ENCODE measurements around the gene KIAA0753. TPM values are rescaled to one million over a fixed set of nuclear protein-coding genes. Genes with fewer than 3 reads are reported as not detected.

KIAA0753 gene
- total and polyA plus RNA-seq, 9 of the 15 experiments (the other 6 are each of a cell fraction or from before 2014, with no cell fraction given): 2.0 to 9.0 (median 6.9) TPM

DNA sequence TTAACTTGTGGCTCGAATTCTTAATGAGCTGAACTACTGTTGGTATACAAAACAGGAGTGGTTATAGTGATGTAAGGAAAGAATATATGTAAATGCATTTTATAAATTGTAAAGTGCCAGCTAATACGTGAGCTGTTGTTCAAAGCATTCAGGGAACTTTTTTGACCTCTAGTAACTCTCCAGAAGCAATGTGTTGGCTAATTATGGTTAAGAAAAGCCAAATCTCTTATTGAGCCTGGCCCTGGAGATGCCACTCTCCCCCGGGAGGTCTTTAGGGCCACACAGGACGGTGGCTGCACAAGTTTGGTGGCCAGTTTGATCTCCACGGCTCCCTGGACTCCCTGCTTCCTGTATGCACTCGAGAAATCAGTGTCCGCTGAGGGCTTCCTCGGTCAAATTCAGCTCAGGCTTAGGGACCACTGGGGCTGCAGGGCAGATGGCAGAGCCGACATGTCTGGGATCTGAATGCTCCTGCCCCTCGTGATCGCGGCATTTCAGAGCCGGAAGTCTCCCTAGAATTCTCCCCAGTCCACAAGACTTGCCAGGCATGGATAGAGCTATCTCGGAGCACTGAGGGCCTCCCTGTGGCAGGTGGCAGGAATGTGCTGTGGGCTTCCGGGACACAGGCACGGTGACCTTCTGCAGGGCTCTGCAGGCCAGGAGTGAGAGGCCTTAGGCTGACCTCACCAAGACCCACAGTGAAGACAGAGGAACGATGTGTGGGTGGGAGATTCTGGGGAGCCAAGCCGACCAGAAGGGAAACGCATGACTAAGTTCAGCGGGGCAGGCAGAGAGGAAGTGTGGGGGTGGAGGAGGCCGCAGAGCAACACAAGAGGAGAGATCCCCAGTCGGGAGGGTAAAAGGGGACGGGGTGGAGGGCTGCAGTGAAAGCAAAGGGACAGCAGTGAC lies 65.6 kb downstream of the KIAA0753 start (continued):
- TF ChIP-seq, protein P1, sequence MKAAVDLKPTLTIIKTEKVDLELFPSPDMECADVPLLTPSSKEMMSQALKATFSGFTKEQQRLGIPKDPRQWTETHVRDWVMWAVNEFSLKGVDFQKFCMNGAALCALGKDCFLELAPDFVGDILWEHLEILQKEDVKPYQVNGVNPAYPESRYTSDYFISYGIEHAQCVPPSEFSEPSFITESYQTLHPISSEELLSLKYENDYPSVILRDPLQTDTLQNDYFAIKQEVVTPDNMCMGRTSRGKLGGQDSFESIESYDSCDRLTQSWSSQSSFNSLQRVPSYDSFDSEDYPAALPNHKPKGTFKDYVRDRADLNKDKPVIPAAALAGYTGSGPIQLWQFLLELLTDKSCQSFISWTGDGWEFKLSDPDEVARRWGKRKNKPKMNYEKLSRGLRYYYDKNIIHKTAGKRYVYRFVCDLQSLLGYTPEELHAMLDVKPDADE (conservative IDR thresholded peaks at IDR 0.05; ENCODE audit: control insufficient read depth, low read depth, low read length): no peak; the same call in 1 of the 2 replicates
- TF ChIP-seq ETV1 (tag; conservative IDR thresholded peaks at IDR 0.05; ENCODE audit: low read depth) (0 out of 2 replicates have a peak, but pooled peaks have one; percentile 30), RBM14 (IDR thresholded peaks at IDR 0.05; ENCODE audit: borderline replicate concordance, insufficient read depth, low read depth, low read length) (no peak), ZKSCAN8 (CRISPR knock-in tag; IDR thresholded peaks at IDR 0.05) (no peak), HDAC3 (IDR thresholded peaks at IDR 0.05; ENCODE audit: borderline replicate concordance, partially characterized antibody) (no peak), DMBX1 (CRISPR knock-in tag; IDR thresholded peaks at IDR 0.05; ENCODE audit: borderline replicate concordance) (no peak), ETV6 (IDR thresholded peaks at IDR 0.05; ENCODE audit: borderline replicate concordance in 1 of 2, low read depth in 2 of 2, low read length in 1 of 2) (no peak), ETV6 (CRISPR knock-in tag; IDR thresholded peaks at IDR 0.05; ENCODE audit: borderline replicate concordance) (no peak), POLR2A (conservative IDR thresholded peaks at IDR 0.05) (no peak)
- TF ChIP-seq, protein P2, sequence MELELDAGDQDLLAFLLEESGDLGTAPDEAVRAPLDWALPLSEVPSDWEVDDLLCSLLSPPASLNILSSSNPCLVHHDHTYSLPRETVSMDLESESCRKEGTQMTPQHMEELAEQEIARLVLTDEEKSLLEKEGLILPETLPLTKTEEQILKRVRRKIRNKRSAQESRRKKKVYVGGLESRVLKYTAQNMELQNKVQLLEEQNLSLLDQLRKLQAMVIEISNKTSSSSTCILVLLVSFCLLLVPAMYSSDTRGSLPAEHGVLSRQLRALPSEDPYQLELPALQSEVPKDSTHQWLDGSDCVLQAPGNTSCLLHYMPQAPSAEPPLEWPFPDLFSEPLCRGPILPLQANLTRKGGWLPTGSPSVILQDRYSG (tag; conservative IDR thresholded peaks at IDR 0.05; ENCODE audit: low read depth): no peak
- TF ChIP-seq, protein P3, sequence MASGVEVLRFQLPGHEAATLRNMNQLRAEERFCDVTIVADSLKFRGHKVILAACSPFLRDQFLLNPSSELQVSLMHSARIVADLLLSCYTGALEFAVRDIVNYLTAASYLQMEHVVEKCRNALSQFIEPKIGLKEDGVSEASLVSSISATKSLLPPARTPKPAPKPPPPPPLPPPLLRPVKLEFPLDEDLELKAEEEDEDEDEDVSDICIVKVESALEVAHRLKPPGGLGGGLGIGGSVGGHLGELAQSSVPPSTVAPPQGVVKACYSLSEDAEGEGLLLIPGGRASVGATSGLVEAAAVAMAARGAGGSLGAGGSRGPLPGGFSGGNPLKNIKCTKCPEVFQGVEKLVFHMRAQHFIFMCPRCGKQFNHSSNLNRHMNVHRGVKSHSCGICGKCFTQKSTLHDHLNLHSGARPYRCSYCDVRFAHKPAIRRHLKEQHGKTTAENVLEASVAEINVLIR (CRISPR knock-in tag; IDR thresholded peaks at IDR 0.05): no peak
- TF ChIP-seq, protein P4, sequence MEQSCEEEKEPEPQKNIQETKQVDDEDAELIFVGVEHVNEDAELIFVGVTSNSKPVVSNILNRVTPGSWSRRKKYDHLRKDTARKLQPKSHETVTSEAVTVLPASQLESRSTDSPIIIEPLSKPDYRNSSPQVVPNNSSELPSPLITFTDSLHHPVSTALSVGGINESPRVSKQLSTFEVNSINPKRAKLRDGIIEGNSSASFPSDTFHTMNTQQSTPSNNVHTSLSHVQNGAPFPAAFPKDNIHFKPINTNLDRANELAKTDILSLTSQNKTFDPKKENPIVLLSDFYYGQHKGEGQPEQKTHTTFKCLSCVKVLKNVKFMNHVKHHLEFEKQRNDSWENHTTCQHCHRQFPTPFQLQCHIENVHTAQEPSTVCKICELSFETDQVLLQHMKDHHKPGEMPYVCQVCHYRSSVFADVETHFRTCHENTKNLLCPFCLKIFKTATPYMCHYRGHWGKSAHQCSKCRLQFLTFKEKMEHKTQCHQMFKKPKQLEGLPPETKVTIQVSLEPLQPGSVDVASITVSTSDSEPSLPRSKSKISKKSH (CRISPR knock-in tag; IDR thresholded peaks at IDR 0.05): no peak
- TF ChIP-seq, protein P5, sequence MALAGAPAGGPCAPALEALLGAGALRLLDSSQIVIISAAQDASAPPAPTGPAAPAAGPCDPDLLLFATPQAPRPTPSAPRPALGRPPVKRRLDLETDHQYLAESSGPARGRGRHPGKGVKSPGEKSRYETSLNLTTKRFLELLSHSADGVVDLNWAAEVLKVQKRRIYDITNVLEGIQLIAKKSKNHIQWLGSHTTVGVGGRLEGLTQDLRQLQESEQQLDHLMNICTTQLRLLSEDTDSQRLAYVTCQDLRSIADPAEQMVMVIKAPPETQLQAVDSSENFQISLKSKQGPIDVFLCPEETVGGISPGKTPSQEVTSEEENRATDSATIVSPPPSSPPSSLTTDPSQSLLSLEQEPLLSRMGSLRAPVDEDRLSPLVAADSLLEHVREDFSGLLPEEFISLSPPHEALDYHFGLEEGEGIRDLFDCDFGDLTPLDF (CRISPR knock-in tag; IDR thresholded peaks at IDR 0.05): no peak
- TF ChIP-seq, protein P6, sequence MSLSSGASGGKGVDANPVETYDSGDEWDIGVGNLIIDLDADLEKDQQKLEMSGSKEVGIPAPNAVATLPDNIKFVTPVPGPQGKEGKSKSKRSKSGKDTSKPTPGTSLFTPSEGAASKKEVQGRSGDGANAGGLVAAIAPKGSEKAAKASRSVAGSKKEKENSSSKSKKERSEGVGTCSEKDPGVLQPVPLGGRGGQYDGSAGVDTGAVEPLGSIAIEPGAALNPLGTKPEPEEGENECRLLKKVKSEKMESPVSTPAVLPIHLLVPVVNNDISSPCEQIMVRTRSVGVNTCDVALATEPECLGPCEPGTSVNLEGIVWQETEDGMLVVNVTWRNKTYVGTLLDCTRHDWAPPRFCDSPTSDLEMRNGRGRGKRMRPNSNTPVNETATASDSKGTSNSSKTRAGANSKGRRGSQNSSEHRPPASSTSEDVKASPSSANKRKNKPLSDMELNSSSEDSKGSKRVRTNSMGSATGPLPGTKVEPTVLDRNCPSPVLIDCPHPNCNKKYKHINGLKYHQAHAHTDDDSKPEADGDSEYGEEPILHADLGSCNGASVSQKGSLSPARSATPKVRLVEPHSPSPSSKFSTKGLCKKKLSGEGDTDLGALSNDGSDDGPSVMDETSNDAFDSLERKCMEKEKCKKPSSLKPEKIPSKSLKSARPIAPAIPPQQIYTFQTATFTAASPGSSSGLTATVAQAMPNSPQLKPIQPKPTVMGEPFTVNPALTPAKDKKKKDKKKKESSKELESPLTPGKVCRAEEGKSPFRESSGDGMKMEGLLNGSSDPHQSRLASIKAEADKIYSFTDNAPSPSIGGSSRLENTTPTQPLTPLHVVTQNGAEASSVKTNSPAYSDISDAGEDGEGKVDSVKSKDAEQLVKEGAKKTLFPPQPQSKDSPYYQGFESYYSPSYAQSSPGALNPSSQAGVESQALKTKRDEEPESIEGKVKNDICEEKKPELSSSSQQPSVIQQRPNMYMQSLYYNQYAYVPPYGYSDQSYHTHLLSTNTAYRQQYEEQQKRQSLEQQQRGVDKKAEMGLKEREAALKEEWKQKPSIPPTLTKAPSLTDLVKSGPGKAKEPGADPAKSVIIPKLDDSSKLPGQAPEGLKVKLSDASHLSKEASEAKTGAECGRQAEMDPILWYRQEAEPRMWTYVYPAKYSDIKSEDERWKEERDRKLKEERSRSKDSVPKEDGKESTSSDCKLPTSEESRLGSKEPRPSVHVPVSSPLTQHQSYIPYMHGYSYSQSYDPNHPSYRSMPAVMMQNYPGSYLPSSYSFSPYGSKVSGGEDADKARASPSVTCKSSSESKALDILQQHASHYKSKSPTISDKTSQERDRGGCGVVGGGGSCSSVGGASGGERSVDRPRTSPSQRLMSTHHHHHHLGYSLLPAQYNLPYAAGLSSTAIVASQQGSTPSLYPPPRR (CRISPR knock-in tag; IDR thresholded peaks at IDR 0.05; ENCODE audit: borderline replicate concordance): no peak

Measured in K562 (cell line).